A549 (cell line): Measurements from ENCODE around the gene KLF3. TPM values are rescaled to one million over a fixed set of nuclear protein-coding genes. Genes with fewer than 3 reads are reported as not detected.

Source experiments
- ATAC-seq, 2 experiments: fragments of 200-7000 bp in 1 of 2; fragments of >200 bp in 1 of 2; cut with Nextera tagmentation in 1 of 2; cut with Tn5 transposase in 1 of 2; 3 replicates each; pipeline versions ENCODE4 v1.8.0 to v1.9.1; 2018 to 2020; ENCODE audit warnings: mild to moderate bottlenecking in 1 of 2, moderate library complexity in 1 of 2
- CTCF ChIA-PET: fragments of 300-600 bp; sonication (Branson Sonifier 250); formaldehyde crosslinking; extraction: SDS; loops from one replicate; lab custom pipeline; 2021; ENCODE audit warnings: antibody characterized with exemption, inconsistent platforms; lab: Yijun Ruan, JAX
- POLR2A ChIA-PET: fragments of 350-600 bp; formaldehyde crosslinking; extraction: SDS; loops from one replicate; lab custom pipeline; 2021; ENCODE audit warnings: antibody characterized with exemption, inconsistent platforms; lab: Yijun Ruan, JAX
- DNase-seq, 2 experiments: peaks; one replicate each; pipeline versions ENCODE4 v3.0.0 to v3.0.0-alpha.2; 2011 to 2016; ENCODE audit warnings: low read depth in 1 of 2, low spot score in 1 of 2
- FAIRE-seq: peaks from 2 replicates; lab custom pipeline; 2011; peaks lifted over from hg19 to GRCh38; lab: Jason Lieb, UNC
- H3K27ac ChIP-seq, 2 experiments: fragments of >200 bp; sonication (Bioruptor Twin); formaldehyde crosslinking; 3 replicates each; pipeline ENCODE4 v1.5.1; 2016 to 2017
- H3K4me1 ChIP-seq: fragments of >200 bp; sonication (Bioruptor Twin); formaldehyde crosslinking; 3 replicates; pipeline ENCODE4 v1.6.1; 2016
- H3K4me2 ChIP-seq: fragments of >200 bp; sonication (Bioruptor Twin); formaldehyde crosslinking; 3 replicates; pipeline ENCODE4 v1.6.1; 2016
- H3K4me3 ChIP-seq: fragments of >200 bp; sonication (Bioruptor Twin); formaldehyde crosslinking; 3 replicates; pipeline ENCODE4 v1.5.1; 2016
- H3K9me3 ChIP-seq: fragments of >200 bp; sonication (Bioruptor Twin); formaldehyde crosslinking; 3 replicates; pipeline ENCODE4 v1.6.1; 2016
- BCL3 ChIP-seq: fragments of >200 bp; sonication (Bioruptor Twin); formaldehyde crosslinking; IDR thresholded peaks from 3 replicates; pipeline ENCODE4 v1.6.1; 2016
- CBX8 ChIP-seq: fragments of 200-600 bp; sonication (generic); IDR thresholded peaks from 2 replicates; pipeline ENCODE4 v1.6.1; 2016
- EHMT2 ChIP-seq: fragments of 200-600 bp; sonication (generic); IDR thresholded peaks from 2 replicates; pipeline ENCODE4 v1.6.1; 2016; ENCODE audit warnings: antibody characterized with exemption, low read depth, mild to moderate bottlenecking, moderate library complexity
- ELK1 ChIP-seq: fragments of 150-350 bp; IDR thresholded peaks from 2 replicates; pipeline ENCODE4 v1.6.1; 2014; ENCODE audit warnings: low read depth, mild to moderate bottlenecking, low read length
- HDAC2 ChIP-seq: fragments of 200-600 bp; sonication (generic); IDR thresholded peaks from 2 replicates; pipeline ENCODE4 v1.6.1; 2016
- JUN ChIP-seq, 2 experiments: fragments of >200 bp; sonication (Bioruptor Twin); formaldehyde crosslinking; IDR thresholded peaks; 2 replicates in 1 of 2; 3 replicates in 1 of 2; pipeline ENCODE4 v1.6.1; 2016 to 2017
- MAFK ChIP-seq: fragments of 450-650 bp; IDR thresholded peaks from 2 replicates; pipeline ENCODE4 v1.6.1; 2014; ENCODE audit not compliant: partially characterized antibody
- NPAS2 ChIP-seq: fragments of 250-450 bp; sonication (Bioruptor Pico); IDR thresholded peaks from 2 replicates; pipeline ENCODE4 v1.8.0; 2022; ENCODE audit warnings: mild to moderate bottlenecking, moderate library complexity, borderline replicate concordance
- TP53 ChIP-seq: fragments of 250-450 bp; sonication (Bioruptor Pico); IDR thresholded peaks from 2 replicates; pipeline ENCODE4 v1.5.0; 2021; ENCODE audit warnings: mild to moderate bottlenecking, moderate library complexity
- USF2 ChIP-seq: fragments of 450-650 bp; IDR thresholded peaks from 2 replicates; pipeline ENCODE4 v1.6.1; 2014; ENCODE audit warnings: antibody characterized with exemption
- ZNF302 ChIP-seq: fragments of 250-450 bp; sonication (Bioruptor Pico); IDR thresholded peaks from 2 replicates; pipeline ENCODE4 v1.9.0; 2021; ENCODE audit warnings: inconsistent platforms, mild to moderate bottlenecking, moderate library complexity
- WGBS: methylation state at CpG from one replicate; pipeline ENCODE4 v1.1.6; 2017; ENCODE audit errors: missing lambda C conversion rate; 5-methylcytosine and 5-hydroxymethylcytosine counted together
- polyA plus RNA-seq, 4 experiments: library from polyadenylated mRNA; depleted of rRNA in 3 of 4; stranded (reverse); fragments of >200 nt; fragmentation: RNase III in 1 of 4; extraction: RNeasy Plus Mini Kit Qiagen cat#74134 plus additional on column Dnase treatment in 1 of 4; gene quantifications; 2 replicates in 3 of 4; 3 replicates in 1 of 4; pipeline ENCODE4 v1.2.3, GENCODE V29; 2011 to 2017
- TF ChIP-seq, protein P1 (sequence below): IDR thresholded peaks from 2 replicates; pipeline ENCODE4 v1.6.1; 2012
- TF ChIP-seq, protein P2 (sequence below): fragments of >200 bp; sonication (Bioruptor Twin); formaldehyde crosslinking; IDR thresholded peaks from 3 replicates; pipeline ENCODE4 v1.5.1; 2016
- TF ChIP-seq, protein P3 (sequence below): fragments of 250-450 bp; sonication (Bioruptor Pico); IDR thresholded peaks from 2 replicates; pipeline ENCODE4 v1.5.0; 2021; ENCODE audit warnings: mild to moderate bottlenecking, moderate library complexity, borderline replicate concordance
- TF ChIP-seq, protein P4 (sequence below): IDR thresholded peaks from 2 replicates; pipeline ENCODE4 v1.6.1; 2012

KLF3 gene
- polyA plus RNA-seq, 2 of the 4 experiments (the other 2 are of a cell fraction) = 11.2 to 29.6 TPM

DNA sequence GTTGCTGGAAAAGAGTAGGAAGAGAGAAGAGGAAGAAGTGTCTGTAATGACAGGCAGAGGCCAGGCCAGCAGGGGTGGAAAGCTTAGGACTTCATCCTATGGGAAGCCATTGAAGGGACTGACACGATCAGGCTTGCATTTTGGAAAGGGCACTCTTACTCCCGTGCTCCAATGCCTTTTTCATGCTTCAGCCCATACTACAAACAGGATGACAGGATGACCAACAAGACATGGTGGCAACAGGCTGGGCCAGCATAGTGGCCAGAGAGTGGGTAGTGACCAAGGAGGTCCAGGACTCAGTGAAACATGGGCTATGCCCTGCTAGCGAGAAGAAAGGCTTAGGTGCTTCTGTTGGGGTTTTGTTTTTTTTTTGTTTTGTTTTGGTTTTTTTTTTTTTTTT, 2.6 kb upstream of the KLF3 start (continued):
- TF ChIP-seq USF2 = no peak

DNA sequence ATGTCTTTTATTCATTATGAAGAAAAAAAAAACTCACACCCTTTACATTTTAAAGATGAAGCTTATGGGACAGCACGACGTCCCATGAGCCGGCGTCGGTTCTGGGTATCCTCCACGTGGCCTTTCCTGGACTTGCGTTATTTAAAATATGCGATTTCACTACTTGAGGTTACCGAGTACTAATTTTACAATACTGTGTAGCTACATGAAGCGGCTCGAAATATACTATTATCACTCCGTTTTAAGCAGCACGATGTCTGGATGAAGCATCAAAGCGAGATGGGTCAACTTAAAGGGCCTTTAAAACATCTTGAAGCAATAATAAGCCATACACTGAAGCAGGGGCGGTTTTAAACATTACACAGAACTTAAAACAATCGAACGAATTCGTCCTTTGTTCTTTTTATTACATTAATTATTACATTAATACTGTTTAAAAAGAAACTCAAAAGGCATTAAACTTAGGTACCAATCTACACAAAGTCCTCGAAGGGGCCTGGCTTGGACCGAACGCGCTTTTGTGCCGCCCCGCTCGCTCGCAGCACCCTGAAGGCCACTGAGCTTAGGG, 1.4 kb upstream of the KLF3 start:
- no peaks in the 10 kb centered on the region for H3K9me3 ChIP-seq
- 83% methylated on average over 26 of the region's 26 CpGs for WGBS
- ChIA-PET CTCF (no interaction called here), POLR2A (no interaction called here)
- peak overlapping the region; percentile 99 for H3K27ac ChIP-seq
- peak overlapping the region; percentile 98 for H3K4me2 ChIP-seq
- H3K4me3 ChIP-seq = peak overlapping the region; percentile 98
- peaks cover 8% of the 10 kb centered on the region for H3K4me1 ChIP-seq
- no peak for ATAC-seq
- TF ChIP-seq EHMT2 (no peak), HDAC2 (no peak), NPAS2 (CRISPR knock-in tag) (no peak), MAFK (no peak), BCL3 (no peak), CBX8 (no peak), JUN (IDR thresholded peaks at IDR 0.05) (no peak), TP53 (no peak), ZNF302 (CRISPR knock-in tag) (no peak), ELK1 (no peak)
- TF ChIP-seq, protein P1, sequence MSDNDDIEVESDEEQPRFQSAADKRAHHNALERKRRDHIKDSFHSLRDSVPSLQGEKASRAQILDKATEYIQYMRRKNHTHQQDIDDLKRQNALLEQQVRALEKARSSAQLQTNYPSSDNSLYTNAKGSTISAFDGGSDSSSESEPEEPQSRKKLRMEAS = no peak
- TF ChIP-seq, protein P2, sequence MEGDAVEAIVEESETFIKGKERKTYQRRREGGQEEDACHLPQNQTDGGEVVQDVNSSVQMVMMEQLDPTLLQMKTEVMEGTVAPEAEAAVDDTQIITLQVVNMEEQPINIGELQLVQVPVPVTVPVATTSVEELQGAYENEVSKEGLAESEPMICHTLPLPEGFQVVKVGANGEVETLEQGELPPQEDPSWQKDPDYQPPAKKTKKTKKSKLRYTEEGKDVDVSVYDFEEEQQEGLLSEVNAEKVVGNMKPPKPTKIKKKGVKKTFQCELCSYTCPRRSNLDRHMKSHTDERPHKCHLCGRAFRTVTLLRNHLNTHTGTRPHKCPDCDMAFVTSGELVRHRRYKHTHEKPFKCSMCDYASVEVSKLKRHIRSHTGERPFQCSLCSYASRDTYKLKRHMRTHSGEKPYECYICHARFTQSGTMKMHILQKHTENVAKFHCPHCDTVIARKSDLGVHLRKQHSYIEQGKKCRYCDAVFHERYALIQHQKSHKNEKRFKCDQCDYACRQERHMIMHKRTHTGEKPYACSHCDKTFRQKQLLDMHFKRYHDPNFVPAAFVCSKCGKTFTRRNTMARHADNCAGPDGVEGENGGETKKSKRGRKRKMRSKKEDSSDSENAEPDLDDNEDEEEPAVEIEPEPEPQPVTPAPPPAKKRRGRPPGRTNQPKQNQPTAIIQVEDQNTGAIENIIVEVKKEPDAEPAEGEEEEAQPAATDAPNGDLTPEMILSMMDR = no peak
- TF ChIP-seq, protein P3, sequence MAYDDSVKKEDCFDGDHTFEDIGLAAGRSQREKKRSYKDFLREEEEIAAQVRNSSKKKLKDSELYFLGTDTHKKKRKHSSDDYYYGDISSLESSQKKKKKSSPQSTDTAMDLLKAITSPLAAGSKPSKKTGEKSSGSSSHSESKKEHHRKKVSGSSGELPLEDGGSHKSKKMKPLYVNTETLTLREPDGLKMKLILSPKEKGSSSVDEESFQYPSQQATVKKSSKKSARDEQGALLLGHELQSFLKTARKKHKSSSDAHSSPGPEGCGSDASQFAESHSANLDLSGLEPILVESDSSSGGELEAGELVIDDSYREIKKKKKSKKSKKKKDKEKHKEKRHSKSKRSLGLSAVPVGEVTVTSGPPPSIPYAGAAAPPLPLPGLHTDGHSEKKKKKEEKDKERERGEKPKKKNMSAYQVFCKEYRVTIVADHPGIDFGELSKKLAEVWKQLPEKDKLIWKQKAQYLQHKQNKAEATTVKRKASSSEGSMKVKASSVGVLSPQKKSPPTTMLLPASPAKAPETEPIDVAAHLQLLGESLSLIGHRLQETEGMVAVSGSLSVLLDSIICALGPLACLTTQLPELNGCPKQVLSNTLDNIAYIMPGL (CRISPR knock-in tag) = no peak
- TF ChIP-seq, protein P4, sequence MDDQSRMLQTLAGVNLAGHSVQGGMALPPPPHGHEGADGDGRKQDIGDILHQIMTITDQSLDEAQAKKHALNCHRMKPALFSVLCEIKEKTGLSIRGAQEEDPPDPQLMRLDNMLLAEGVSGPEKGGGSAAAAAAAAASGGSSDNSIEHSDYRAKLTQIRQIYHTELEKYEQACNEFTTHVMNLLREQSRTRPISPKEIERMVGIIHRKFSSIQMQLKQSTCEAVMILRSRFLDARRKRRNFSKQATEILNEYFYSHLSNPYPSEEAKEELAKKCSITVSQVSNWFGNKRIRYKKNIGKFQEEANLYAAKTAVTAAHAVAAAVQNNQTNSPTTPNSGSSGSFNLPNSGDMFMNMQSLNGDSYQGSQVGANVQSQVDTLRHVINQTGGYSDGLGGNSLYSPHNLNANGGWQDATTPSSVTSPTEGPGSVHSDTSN = no peak
- FAIRE-seq = no peak
- no peak for DNase-seq
